Stimulated activated CD4-positive, alpha-beta T cell treated with anti-CD3 and anti-CD28 coated beads, TNF-alpha, amount 100 ng/mL, for 48 hours (primary cell): Measurements from ENCODE around the gene KIF4B.

Source experiments
- DNase-seq, 3 donors: peaks; one replicate each; pipeline ENCODE4 v3.0.0-alpha.2; 2020; ENCODE audit warnings: low read depth in 3 of 3

KIF4B gene

GRCh38 chr5:155052532-155052931 is 39.0 kb downstream of the KIF4B start:
- DNase-seq, result no peak

- no peak for DNase-seq
Measured at GRCh38 chr5:155053501-155053900, 39.9 kb downstream of the KIF4B start.

GRCh38 chr5:155056644-155057269 is 43.2 kb downstream of the KIF4B start:
- no peak for DNase-seq

- DNase-seq, result no peak
Measured at GRCh38 chr5:155057626-155058025, 44.1 kb downstream of the KIF4B start.

- no peak for DNase-seq
Measured at GRCh38 chr5:155064580-155064979, 51.0 kb downstream of the KIF4B start.

GRCh38 chr5:155066886-155067595 is 53.5 kb downstream of the KIF4B start:
- no peak for DNase-seq
